ENCODE measurements around the gene MCM9. TPM values are rescaled to one million over a fixed set of nuclear protein-coding genes. Genes with fewer than 3 reads are reported as not detected.

The MCM9 gene
- total RNA-seq, 2 experiments from 2014 or later, result 18.4 to 21.3 TPM

DNA sequence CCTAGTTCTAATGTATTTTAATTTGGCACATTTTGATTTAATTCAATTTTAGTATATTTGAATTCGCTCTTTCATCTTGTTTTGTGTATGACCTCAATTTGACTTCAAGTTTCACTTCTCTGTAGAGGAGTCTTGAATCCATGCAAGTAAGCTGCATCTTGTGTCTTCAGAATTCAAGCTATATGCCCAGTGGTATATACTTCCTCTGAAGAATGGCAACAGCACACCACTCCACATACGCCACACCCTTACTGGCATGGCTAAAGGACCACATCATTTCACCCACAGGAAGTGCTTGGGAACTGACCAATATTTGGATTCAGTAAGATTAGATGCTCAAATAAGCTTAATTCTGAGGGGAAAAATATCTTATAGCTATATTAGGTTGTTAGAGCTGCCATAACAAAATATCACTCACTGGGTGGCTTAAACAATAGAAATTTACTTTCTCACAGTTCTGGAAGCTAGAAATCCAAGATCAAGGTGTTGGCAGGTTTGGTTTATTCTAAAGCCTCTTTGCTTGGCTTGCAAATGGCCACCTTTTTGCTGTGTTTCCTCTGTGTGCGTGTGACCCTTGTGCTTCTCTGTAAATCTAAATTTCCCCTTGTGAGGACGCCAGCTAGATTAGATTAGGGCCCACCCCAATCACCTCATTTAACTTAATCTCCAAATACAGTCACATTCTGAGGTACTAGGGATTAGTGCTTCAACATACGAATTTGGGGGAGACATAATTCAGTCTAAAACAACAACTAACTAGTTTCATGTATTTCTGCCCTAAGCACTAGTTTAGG is 43.8 kb downstream of the MCM9 start:
- POLR2A ChIA-PET, result interaction anchor here (0.9 to 1.3 kb wide), 5 partner anchors 9 to 83 kb away, joined by 3 to 5 read pairs (median 4); no protein-coding TSS in a partner anchor
- Mint-ChIP-seq H3K4me1 (ENCODE audit: low read depth) (peaks cover 61% of the 10 kb centered on the region), H3K27me3 (no peaks in the 10 kb centered on the region), H3K9me3 (no peaks in the 10 kb centered on the region), H3K36me3 (ENCODE audit: low read depth) (peaks cover 31% of the 10 kb centered on the region), H3K4me3 (peak overlapping the region; percentile 91), H3K27ac (peak overlapping the region; percentile 99)
- CTCF ChIA-PET, result interaction anchor here (0.9 to 1.7 kb wide), 4 partner anchors 8 to 219 kb away, joined by 3 to 6 read pairs (median 5); no protein-coding TSS in a partner anchor
- intact Hi-C loops (cut with micrococcal nuclease), result loop anchor here (5.0 kb wide), 3 partner anchors 79 to 186 kb away; partner anchors contain the start of gene FAM184A
- TF ChIP-seq, protein P1, sequence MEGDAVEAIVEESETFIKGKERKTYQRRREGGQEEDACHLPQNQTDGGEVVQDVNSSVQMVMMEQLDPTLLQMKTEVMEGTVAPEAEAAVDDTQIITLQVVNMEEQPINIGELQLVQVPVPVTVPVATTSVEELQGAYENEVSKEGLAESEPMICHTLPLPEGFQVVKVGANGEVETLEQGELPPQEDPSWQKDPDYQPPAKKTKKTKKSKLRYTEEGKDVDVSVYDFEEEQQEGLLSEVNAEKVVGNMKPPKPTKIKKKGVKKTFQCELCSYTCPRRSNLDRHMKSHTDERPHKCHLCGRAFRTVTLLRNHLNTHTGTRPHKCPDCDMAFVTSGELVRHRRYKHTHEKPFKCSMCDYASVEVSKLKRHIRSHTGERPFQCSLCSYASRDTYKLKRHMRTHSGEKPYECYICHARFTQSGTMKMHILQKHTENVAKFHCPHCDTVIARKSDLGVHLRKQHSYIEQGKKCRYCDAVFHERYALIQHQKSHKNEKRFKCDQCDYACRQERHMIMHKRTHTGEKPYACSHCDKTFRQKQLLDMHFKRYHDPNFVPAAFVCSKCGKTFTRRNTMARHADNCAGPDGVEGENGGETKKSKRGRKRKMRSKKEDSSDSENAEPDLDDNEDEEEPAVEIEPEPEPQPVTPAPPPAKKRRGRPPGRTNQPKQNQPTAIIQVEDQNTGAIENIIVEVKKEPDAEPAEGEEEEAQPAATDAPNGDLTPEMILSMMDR (IDR thresholded peaks at IDR 0.05), result no peak
- DNase-seq, result no peak
- ATAC-seq, result no peak

DNA sequence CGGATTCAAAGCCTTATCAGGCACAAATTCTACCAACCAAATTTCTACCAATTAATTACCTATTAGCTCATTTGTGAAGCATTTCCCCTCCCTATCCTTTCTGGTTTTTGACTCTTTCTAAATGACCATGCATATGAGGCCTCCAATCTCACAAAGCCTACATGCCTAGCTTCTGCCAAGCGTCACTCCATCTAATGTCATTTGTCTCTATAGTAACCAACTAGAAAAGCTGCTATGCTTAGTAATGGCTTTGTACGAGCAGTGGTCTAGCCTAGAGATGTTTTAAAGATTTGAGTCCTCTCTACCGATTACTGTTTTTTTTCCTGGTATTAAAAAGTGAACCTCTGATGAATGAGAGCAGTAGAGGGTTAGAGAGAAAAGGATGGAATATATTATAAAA is 45.8 kb downstream of the MCM9 start:
- no peaks in the 10 kb centered on the region for H3K27me3 Mint-ChIP-seq
- H3K9me3 Mint-ChIP-seq, result no peaks in the 10 kb centered on the region
- ATAC-seq (no peak), DNase-seq (no peak)
- H3K36me3 Mint-ChIP-seq (ENCODE audit: low read depth), result peaks cover 28% of the 10 kb centered on the region
- H3K27ac Mint-ChIP-seq, result peak overlapping the region; percentile 67
- H3K4me1 Mint-ChIP-seq (ENCODE audit: low read depth), result peaks cover 75% of the 10 kb centered on the region
- intact Hi-C loops (cut with micrococcal nuclease), result no loop called here
- CTCF ChIA-PET, result interaction anchor here (0.8 to 1.8 kb wide), 5 partner anchors 9 to 461 kb away, joined by 3 to 8 read pairs (median 3); no protein-coding TSS in a partner anchor
- TF ChIP-seq, protein P1 (IDR thresholded peaks at IDR 0.05), result no peak
- no peak overlapping the region for H3K4me3 Mint-ChIP-seq
- POLR2A ChIA-PET, result interaction anchor here (1.7 kb wide), 1 partner anchor 24 kb away, joined by 5 read pairs; no protein-coding TSS in a partner anchor

DNA sequence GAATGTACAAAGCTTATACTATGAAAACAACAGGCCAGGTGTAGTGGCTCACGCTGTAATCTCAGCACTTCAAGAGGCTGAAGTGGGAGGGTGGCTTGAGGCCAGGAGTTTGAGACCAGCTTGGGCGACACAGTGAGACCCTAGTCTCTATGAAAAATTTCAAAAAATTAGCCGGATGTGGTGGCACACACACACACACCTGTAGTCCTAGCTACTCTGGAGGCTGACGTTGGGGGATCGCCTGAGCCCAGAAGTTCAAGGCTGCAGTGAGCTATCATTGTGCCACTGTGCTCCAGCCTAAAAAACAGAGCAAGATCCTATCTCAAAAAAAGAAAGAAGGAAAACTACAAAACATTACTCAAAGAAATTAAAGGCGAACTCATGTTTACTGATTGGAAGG is 48.3 kb downstream of the MCM9 start:
- Mint-ChIP-seq H3K36me3 (ENCODE audit: low read depth) (peaks cover 28% of the 10 kb centered on the region), H3K4me3 (no peak overlapping the region), H3K27me3 (no peaks in the 10 kb centered on the region), H3K9me3 (no peaks in the 10 kb centered on the region), H3K4me1 (ENCODE audit: low read depth) (peaks cover 84% of the 10 kb centered on the region), H3K27ac (no peak overlapping the region)
- ATAC-seq (no peak), DNase-seq (no peak)
- ChIA-PET POLR2A (interaction anchor here (1.1 kb wide), 1 partner anchor 8 kb away, joined by 6 read pairs; no protein-coding TSS in a partner anchor), CTCF (no interaction called here)
- TF ChIP-seq, protein P1 (IDR thresholded peaks at IDR 0.05), result no peak
- intact Hi-C loops (cut with micrococcal nuclease), result no loop called here

DNA sequence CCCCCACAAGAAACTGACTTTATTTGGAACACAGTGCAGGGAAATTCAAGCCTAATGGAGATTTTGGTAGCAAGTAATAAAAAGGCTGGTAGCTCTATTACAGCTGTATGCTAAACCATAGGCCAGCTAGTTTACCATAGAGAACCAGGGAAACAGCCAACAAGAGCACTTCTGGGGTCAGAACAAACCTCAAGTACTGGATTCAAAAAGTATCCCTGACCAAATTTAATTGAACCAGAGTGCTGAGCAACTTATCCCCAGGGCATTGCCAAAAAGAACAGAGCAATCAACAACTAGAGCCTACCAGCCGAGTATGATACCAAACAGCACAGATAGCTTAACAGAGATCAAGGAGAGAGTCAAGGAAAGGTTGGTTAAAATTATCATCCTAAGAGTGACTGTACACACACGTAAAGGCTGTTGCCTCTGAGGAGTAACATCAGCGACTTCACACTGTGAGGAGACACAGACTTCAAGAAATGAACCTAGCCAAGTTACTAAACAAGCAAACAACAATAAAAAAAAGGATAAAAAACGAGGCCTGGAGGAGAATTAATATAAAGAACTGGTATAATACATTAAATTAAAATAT is 52.5 kb downstream of the MCM9 start:
- TF ChIP-seq, protein P1 (IDR thresholded peaks at IDR 0.05), result no peak
- ChIA-PET POLR2A (interaction anchor here (0.6 to 2.0 kb wide), 3 partner anchors 9 to 33 kb away, joined by 3 to 11 read pairs (median 5); partner anchors contain the start of gene ASF1A), CTCF (interaction anchor here (0.7 to 1.5 kb wide), 7 partner anchors 9 to 229 kb away, joined by 3 to 6 read pairs (median 4); no protein-coding TSS in a partner anchor)
- Mint-ChIP-seq H3K4me1 (ENCODE audit: low read depth) (peaks cover 73% of the 10 kb centered on the region), H3K36me3 (ENCODE audit: low read depth) (peaks cover 14% of the 10 kb centered on the region), H3K9me3 (no peaks in the 10 kb centered on the region), H3K4me3 (no peak overlapping the region), H3K27ac (no peak overlapping the region), H3K27me3 (no peaks in the 10 kb centered on the region)
- DNase-seq (no peak), ATAC-seq (peak; percentile 27)
- intact Hi-C loops (cut with micrococcal nuclease), result no loop called here

All from activated CD8-positive, alpha-beta T cell treated with anti-CD3 and anti-CD28 coated beads for 36 hours (primary cell).